ENCODE results near the gene HSD17B2.

DNA sequence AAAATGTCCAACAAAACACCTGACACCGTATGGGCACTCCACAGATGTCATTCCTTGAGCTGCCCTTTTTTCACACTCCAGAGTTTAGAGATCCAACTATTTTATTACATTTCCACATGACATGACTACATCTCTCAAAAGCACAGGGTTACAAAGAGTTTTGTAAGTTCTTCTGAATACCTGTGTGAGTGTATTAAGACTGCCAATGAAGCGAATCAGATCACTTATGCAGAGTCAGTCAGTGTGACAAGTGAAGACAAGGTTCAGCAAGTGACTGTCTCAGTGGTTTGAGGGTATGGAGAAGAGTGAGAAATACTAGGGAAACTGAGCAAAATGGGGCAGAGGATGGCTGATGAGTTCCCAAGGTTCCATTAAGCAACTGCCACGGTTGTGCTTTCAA is 32.2 kb upstream of the HSD17B2 start:
- TF ChIP-seq, protein P1, sequence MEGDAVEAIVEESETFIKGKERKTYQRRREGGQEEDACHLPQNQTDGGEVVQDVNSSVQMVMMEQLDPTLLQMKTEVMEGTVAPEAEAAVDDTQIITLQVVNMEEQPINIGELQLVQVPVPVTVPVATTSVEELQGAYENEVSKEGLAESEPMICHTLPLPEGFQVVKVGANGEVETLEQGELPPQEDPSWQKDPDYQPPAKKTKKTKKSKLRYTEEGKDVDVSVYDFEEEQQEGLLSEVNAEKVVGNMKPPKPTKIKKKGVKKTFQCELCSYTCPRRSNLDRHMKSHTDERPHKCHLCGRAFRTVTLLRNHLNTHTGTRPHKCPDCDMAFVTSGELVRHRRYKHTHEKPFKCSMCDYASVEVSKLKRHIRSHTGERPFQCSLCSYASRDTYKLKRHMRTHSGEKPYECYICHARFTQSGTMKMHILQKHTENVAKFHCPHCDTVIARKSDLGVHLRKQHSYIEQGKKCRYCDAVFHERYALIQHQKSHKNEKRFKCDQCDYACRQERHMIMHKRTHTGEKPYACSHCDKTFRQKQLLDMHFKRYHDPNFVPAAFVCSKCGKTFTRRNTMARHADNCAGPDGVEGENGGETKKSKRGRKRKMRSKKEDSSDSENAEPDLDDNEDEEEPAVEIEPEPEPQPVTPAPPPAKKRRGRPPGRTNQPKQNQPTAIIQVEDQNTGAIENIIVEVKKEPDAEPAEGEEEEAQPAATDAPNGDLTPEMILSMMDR (IDR thresholded peaks at IDR 0.05; ENCODE audit: low read depth, low read length, poor library complexity, severe bottlenecking) = no peak
- TF ChIP-seq EZH2phosphoT487 (IDR thresholded peaks at IDR 0.05; ENCODE audit: borderline replicate concordance, low read length) = no peak
